Ectodermal cell (in vitro differentiated cells): ENCODE measurements around the gene PTPN3.

Experiments used
- H3K27ac ChIP-seq: 2 replicates; pipeline ENCODE4 v1.7.0; 2013; ENCODE audit warnings: mild to moderate bottlenecking, low read depth, low read length; ENCODE audit not compliant: insufficient read depth, poor library complexity, severe bottlenecking
- H3K27me3 ChIP-seq: 2 replicates; pipeline ENCODE4 v1.7.0; 2013; ENCODE audit warnings: mild to moderate bottlenecking, low read length; ENCODE audit not compliant: insufficient read depth, control insufficient read depth, poor library complexity, severe bottlenecking
- H3K36me3 ChIP-seq: one replicate; pipeline ENCODE4 v1.7.0; 2013; ENCODE audit warnings: low read length; ENCODE audit not compliant: control insufficient read depth, insufficient read depth
- H3K4me1 ChIP-seq: one replicate; pipeline ENCODE4 v1.7.0; 2013; ENCODE audit warnings: low read length; ENCODE audit not compliant: control insufficient read depth, insufficient read depth
- H3K4me3 ChIP-seq: 2 replicates; pipeline ENCODE4 v1.7.0; 2013; ENCODE audit warnings: low read depth, low read length, control low read depth; ENCODE audit not compliant: insufficient read depth
- H3K9me3 ChIP-seq: 2 replicates; pipeline ENCODE4 v1.7.0; 2013; ENCODE audit warnings: mild to moderate bottlenecking, low read length, moderate library complexity; ENCODE audit not compliant: control insufficient read depth
- WGBS, 2 experiments: methylation state at CpG; one replicate each; pipeline ENCODE4 v1.1.7; 2013; ENCODE audit warnings: missing lambda C conversion rate in 2 of 2; 5-methylcytosine and 5-hydroxymethylcytosine counted together

PTPN3 gene

GRCh38 chr9:109454601-109455155 is 43.4 kb downstream of the PTPN3 start:
- no peak overlapping the region for H3K4me3 ChIP-seq
- H3K4me1 ChIP-seq = no peaks in the 10 kb centered on the region
- no peaks in the 10 kb centered on the region for H3K9me3 ChIP-seq
- no peaks in the 10 kb centered on the region for H3K36me3 ChIP-seq
- WGBS, 2 experiments = 96 to 97% methylated on average over 4 to 5 of the region's 5 CpGs
- H3K27ac ChIP-seq = no peak overlapping the region
- H3K27me3 ChIP-seq = no peaks in the 10 kb centered on the region

- H3K27ac ChIP-seq = no peak overlapping the region
- H3K27me3 ChIP-seq = no peaks in the 10 kb centered on the region
- no peaks in the 10 kb centered on the region for H3K9me3 ChIP-seq
- H3K36me3 ChIP-seq = no peaks in the 10 kb centered on the region
- H3K4me1 ChIP-seq = no peaks in the 10 kb centered on the region
- no peak overlapping the region for H3K4me3 ChIP-seq
Observed at GRCh38 chr9:109454041-109454440, 44.1 kb downstream of the PTPN3 start.

- H3K4me1 ChIP-seq = no peaks in the 10 kb centered on the region
- no peaks in the 10 kb centered on the region for H3K27me3 ChIP-seq
- WGBS, 2 experiments = 82 to 91% methylated on average over 2 to 3 of the region's 3 CpGs
- no peak overlapping the region for H3K4me3 ChIP-seq
- no peak overlapping the region for H3K27ac ChIP-seq
- H3K9me3 ChIP-seq = no peaks in the 10 kb centered on the region
- no peaks in the 10 kb centered on the region for H3K36me3 ChIP-seq
Observed at GRCh38 chr9:109453210-109453842, 44.8 kb downstream of the PTPN3 start.

- Histone ChIP-seq H3K27me3 (no peaks in the 10 kb centered on the region), H3K4me3 (no peak overlapping the region), H3K27ac (no peak overlapping the region), H3K36me3 (no peaks in the 10 kb centered on the region), H3K9me3 (no peaks in the 10 kb centered on the region), H3K4me1 (no peaks in the 10 kb centered on the region)
- 95 to 99% methylated on average over 3 of the region's 3 CpGs for WGBS, 2 experiments
Observed at GRCh38 chr9:109452761-109453160, 45.3 kb downstream of the PTPN3 start.

- Histone ChIP-seq H3K27me3 (no peaks in the 10 kb centered on the region), H3K27ac (no peak overlapping the region), H3K4me1 (no peaks in the 10 kb centered on the region), H3K4me3 (no peak overlapping the region), H3K36me3 (no peaks in the 10 kb centered on the region), H3K9me3 (no peaks in the 10 kb centered on the region)
- WGBS, 2 experiments = 86 to 87% methylated on average over 8 to 9 of the region's 9 CpGs
Observed at GRCh38 chr9:109451311-109452025, 46.6 kb downstream of the PTPN3 start.

- WGBS, 2 experiments = 31 to 33% methylated on average over 3 of the region's 3 CpGs
- H3K4me3 ChIP-seq = no peak overlapping the region
- no peaks in the 10 kb centered on the region for H3K9me3 ChIP-seq
- H3K27me3 ChIP-seq = no peaks in the 10 kb centered on the region
- no peaks in the 10 kb centered on the region for H3K4me1 ChIP-seq
- no peak overlapping the region for H3K27ac ChIP-seq
- H3K36me3 ChIP-seq = no peaks in the 10 kb centered on the region
Observed at GRCh38 chr9:109450346-109450745, 47.8 kb downstream of the PTPN3 start.

- Histone ChIP-seq H3K27ac (no peak overlapping the region), H3K36me3 (no peaks in the 10 kb centered on the region), H3K4me3 (no peak overlapping the region), H3K9me3 (no peaks in the 10 kb centered on the region), H3K4me1 (no peaks in the 10 kb centered on the region), H3K27me3 (no peaks in the 10 kb centered on the region)
- WGBS, 2 experiments = 92 to 93% methylated on average over 12 of the region's 12 CpGs
Observed at GRCh38 chr9:109449036-109449798, 48.9 kb downstream of the PTPN3 start.

- H3K4me3 ChIP-seq = no peak overlapping the region
- no peak overlapping the region for H3K27ac ChIP-seq
- no peaks in the 10 kb centered on the region for H3K4me1 ChIP-seq
- 90% methylated on average over 3 of the region's 3 CpGs for WGBS, 2 experiments
- no peaks in the 10 kb centered on the region for H3K27me3 ChIP-seq
- H3K9me3 ChIP-seq = no peaks in the 10 kb centered on the region
- H3K36me3 ChIP-seq = no peaks in the 10 kb centered on the region
Observed at GRCh38 chr9:109448223-109448622, 49.9 kb downstream of the PTPN3 start.

GRCh38 chr9:109447329-109448076 is 50.6 kb downstream of the PTPN3 start:
- Histone ChIP-seq H3K9me3 (no peaks in the 10 kb centered on the region), H3K27me3 (no peaks in the 10 kb centered on the region), H3K4me1 (no peaks in the 10 kb centered on the region), H3K4me3 (no peak overlapping the region), H3K27ac (no peak overlapping the region), H3K36me3 (no peaks in the 10 kb centered on the region)
- WGBS, 2 experiments = 87 to 90% methylated on average over 6 of the region's 6 CpGs
